ENCODE data around the gene TRAPPC8. TPM values are rescaled to one million over a fixed set of nuclear protein-coding genes. Genes with fewer than 3 reads are reported as not detected.
A peak's percentile ranks its signal among the peaks of the same experiment; 100 is the strongest.
"Not testable (repeated sequence)": the region's sequence is repeated elsewhere in the genome, so short reads cannot be mapped to it uniquely, and the experiment has no call there.

The TRAPPC8 gene
- total RNA-seq, 2 experiments from 2014 or later = 40.1 to 42.7 TPM

DNA sequence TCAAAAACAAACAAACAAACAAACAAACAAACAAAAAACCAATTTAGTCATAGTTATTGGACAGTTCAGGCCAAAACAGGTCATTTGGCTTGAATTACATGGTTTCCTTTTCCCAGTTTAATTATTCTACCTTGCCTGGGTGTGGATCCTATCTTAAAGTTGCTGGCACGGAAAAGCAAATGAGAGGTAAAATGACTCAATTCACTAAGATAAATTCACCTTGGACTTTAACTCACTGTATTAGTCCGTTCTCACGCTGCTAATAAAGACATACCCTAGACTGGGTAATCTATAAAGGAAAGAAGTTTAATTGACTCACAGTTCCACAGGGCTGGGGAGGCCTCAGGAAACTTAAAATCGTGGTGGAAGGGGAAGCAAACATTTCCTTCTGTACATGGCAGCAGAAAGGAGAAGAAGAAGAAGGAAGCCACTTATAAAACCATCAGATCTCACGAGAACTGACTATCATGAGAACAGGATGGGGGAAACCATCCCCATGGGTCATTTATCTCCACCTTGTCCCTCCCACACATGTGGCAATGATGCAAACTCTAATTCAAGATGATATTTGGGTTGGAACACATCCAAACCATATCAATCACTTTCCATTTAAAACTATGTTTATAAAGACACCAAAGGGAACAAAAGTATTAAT lies 22.5 kb upstream of the TRAPPC8 start:
- Mint-ChIP-seq H3K27me3 (peaks cover 2% of the 10 kb centered on the region), H3K4me3 (no peak overlapping the region), H3K36me3 (ENCODE audit: low read depth) (no peaks in the 10 kb centered on the region), H3K27ac (no peak overlapping the region), H3K9me3 (no peaks in the 10 kb centered on the region), H3K4me1 (no peaks in the 10 kb centered on the region)
- ChIA-PET POLR2A (no interaction called here), CTCF (no interaction called here)
- DNase-seq = no peak

- Mint-ChIP-seq H3K36me3 (ENCODE audit: low read depth) (no peaks in the 10 kb centered on the region), H3K9me3 (no peaks in the 10 kb centered on the region), H3K27ac (no peak overlapping the region), H3K27me3 (no peaks in the 10 kb centered on the region), H3K4me1 (peaks cover 1% of the 10 kb centered on the region), H3K4me3 (no peak overlapping the region)
- no peak for DNase-seq
- CTCF ChIA-PET = interaction anchor here (1.2 to 1.3 kb wide), 2 partner anchors 85 to 235 kb away, joined by 3 to 4 read pairs; no protein-coding TSS in a partner anchor
- POLR2A ChIA-PET = no interaction called here
These were observed 14.8 kb upstream of the TRAPPC8 start for GRCh38 chr18:31957728-31958127.

DNA sequence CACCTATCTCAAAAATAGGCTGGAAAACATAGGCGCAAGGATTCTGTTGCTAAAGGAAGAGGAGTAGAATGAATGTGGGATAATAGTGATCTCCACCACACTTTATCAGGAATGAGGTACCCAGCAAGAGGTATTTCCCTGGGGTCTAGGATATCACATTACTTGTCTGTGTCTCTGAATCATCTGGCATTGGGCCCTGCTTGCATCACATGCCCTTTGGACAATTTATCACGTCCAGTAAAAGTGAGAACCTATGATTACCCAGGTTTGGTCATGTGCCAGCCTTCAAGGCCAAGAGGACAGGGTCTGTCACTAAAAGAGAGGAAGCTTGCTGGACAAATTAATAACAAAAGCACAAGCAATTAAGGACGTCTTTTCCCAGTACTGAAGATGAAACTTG lies 11.4 kb upstream of the TRAPPC8 start:
- Mint-ChIP-seq H3K4me3 (no peak overlapping the region), H3K36me3 (ENCODE audit: low read depth) (no peaks in the 10 kb centered on the region), H3K4me1 (peaks cover 1% of the 10 kb centered on the region), H3K27me3 (peaks cover 3% of the 10 kb centered on the region), H3K27ac (no peak overlapping the region), H3K9me3 (no peaks in the 10 kb centered on the region)
- ChIA-PET POLR2A (interaction anchor here (1.8 kb wide), 1 partner anchor 11 kb away, joined by 6 read pairs; the partner anchor contains the start of gene TRAPPC8), CTCF (interaction anchor here (0.6 to 1.1 kb wide), 2 partner anchors 23 to 73 kb away, joined by 3 to 5 read pairs; no protein-coding TSS in a partner anchor)
- no peak for DNase-seq

DNA sequence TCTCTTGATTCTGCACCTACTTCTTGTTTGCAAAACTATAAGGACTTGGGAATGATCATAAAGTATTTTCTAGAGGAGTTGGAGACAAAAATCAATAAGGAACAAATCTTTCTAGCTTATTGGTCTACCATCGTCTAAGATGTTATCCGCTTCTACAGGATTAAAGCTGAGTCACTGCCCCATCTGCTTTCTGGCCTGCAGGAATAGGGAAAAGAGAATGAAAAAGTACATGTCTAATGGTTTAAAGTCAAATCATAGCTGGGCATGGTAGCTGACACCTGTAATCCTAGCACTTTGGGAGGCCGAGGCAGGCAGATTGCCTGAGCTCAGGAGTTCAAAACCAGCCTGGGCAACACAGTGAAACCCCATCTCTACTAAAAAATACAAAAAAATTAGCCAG lies 10.8 kb upstream of the TRAPPC8 start:
- H3K4me3 Mint-ChIP-seq; H3K9me3 Mint-ChIP-seq; H3K27me3 Mint-ChIP-seq; DNase-seq; H3K4me1 Mint-ChIP-seq; H3K36me3 Mint-ChIP-seq (ENCODE audit: low read depth); H3K27ac Mint-ChIP-seq; POLR2A ChIA-PET: not testable (repeated sequence)
- CTCF ChIA-PET = interaction anchor here (1.1 kb wide), 1 partner anchor 24 kb away, joined by 3 read pairs; no protein-coding TSS in a partner anchor

- no peaks in the 10 kb centered on the region for H3K36me3 Mint-ChIP-seq (ENCODE audit: low read depth)
- H3K4me3 Mint-ChIP-seq = no peak overlapping the region
- peaks cover 3% of the 10 kb centered on the region for H3K27me3 Mint-ChIP-seq
- no peak for DNase-seq
- no peaks in the 10 kb centered on the region for H3K9me3 Mint-ChIP-seq
- no peak overlapping the region for H3K27ac Mint-ChIP-seq
- POLR2A ChIA-PET = interaction anchor here (1.4 kb wide), 1 partner anchor 9 kb away, joined by 3 read pairs; the partner anchor contains the start of gene TRAPPC8
- CTCF ChIA-PET = interaction anchor here (1.2 kb wide), 1 partner anchor 9 kb away, joined by 5 read pairs; the partner anchor contains the start of gene TRAPPC8
- H3K4me1 Mint-ChIP-seq = peaks cover 1% of the 10 kb centered on the region
These were observed 9.3 kb upstream of the TRAPPC8 start for GRCh38 chr18:31952223-31952622.

DNA sequence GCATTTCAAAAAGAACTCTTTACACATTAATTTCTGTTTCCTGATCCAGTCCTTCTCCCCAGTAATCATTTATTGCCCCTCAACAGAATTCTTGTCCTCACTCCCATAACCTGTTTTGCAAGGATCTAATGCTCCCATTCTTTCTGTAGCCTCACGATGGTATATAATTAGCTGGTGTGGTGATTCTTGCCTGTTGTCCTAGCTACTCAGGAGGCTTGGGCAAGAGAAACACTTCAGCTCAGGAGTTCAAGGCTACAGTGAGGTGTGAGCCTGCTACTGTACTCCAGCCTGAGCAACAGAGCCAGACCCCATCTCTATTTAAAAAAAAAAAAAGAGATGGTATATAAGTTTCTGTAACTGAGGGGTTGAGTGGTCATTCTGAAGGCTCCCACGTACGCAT lies 7.7 kb upstream of the TRAPPC8 start:
- H3K27ac Mint-ChIP-seq = no peak overlapping the region
- peaks cover 2% of the 10 kb centered on the region for H3K4me1 Mint-ChIP-seq
- DNase-seq = no peak
- H3K36me3 Mint-ChIP-seq (ENCODE audit: low read depth) = no peaks in the 10 kb centered on the region
- peaks cover 3% of the 10 kb centered on the region for H3K27me3 Mint-ChIP-seq
- no peaks in the 10 kb centered on the region for H3K9me3 Mint-ChIP-seq
- H3K4me3 Mint-ChIP-seq = no peak overlapping the region
- POLR2A ChIA-PET = interaction anchor here (1.3 kb wide), 1 partner anchor 9 kb away, joined by 4 read pairs; no protein-coding TSS in a partner anchor
- CTCF ChIA-PET = no interaction called here

DNA sequence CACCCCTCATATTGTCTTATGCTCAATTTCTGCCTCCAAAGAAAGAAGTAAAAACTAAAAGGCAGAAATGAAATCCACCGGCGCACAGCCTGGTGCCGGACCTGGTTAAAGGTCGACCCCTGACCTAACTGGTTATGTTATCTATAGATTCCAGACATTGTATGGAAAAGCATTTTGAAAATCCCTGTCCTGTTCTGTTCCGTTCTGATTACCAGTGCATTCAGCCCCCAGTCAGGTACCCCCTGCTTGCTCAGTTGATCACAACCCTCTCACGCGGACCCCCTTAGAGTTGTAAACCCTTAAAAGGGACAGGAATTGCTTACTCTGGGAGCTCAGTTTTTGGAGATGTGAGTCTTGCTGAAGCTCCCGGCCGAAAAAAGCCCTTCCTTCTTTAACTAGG lies 5.4 kb upstream of the TRAPPC8 start:
- H3K27ac Mint-ChIP-seq; H3K4me3 Mint-ChIP-seq; CTCF ChIA-PET; POLR2A ChIA-PET; DNase-seq; H3K27me3 Mint-ChIP-seq; H3K9me3 Mint-ChIP-seq; H3K36me3 Mint-ChIP-seq (ENCODE audit: low read depth): not testable (repeated sequence)
- H3K4me1 Mint-ChIP-seq = peaks cover 23% of the 10 kb centered on the region

- H3K27ac Mint-ChIP-seq = no peak overlapping the region
- H3K36me3 Mint-ChIP-seq (ENCODE audit: low read depth) = peaks cover 2% of the 10 kb centered on the region
- no peak for DNase-seq
- peaks cover 30% of the 10 kb centered on the region for H3K4me1 Mint-ChIP-seq
- POLR2A ChIA-PET = no interaction called here
- no peak overlapping the region for H3K4me3 Mint-ChIP-seq
- peaks cover 3% of the 10 kb centered on the region for H3K27me3 Mint-ChIP-seq
- CTCF ChIA-PET = no interaction called here
- H3K9me3 Mint-ChIP-seq = no peaks in the 10 kb centered on the region
These were observed 3.5 kb upstream of the TRAPPC8 start for GRCh38 chr18:31946305-31947046.

DNA sequence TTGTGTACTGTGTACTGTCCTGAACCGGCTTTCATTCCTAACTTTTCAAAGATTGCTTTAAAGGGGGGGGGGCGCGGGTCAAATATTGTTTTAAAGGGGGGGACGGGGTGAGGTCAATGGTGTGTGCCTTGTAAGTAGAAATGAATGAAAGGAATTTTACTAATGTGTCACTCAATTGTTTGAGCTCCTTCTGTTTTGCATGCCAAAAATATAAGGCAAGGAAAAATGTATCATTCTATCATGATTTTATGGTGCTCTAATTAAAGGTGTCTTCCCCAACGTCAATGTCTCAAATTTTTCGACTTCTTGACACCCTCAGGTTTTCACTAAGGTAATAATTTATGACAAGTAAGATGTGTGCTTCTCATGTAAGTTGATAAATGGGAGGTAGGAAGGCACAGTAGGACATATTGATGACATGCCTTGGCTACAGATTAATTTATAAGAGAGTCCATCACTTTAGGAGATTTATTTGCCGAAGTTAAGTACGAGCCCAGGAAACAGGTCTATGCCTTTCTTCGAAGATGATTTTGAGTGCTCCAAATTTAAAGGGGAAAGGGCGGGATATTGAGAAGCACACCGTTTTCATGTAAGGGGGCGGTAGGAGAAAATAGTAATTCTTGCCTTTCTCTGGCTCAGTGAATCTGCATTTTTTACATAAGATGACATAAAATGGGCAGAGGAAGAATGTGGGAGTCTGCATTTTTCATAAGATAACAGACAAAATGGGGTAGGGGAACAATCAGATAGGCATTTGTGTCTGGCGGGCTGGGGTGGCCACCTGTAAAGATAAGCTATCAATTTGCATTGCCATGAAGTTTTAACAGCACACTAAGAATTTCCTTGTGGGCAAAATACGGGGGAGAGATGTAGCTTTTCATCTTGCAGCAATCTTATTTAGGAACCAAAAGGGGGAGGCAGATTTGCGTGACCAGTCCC lies 1.2 kb upstream of the TRAPPC8 start:
- Mint-ChIP-seq H3K36me3 (ENCODE audit: low read depth) (peaks cover 14% of the 10 kb centered on the region), H3K4me3 (peak overlapping the region; percentile 100), H3K27me3 (no peaks in the 10 kb centered on the region), H3K9me3 (no peaks in the 10 kb centered on the region), H3K4me1 (peaks cover 45% of the 10 kb centered on the region), H3K27ac (peak overlapping the region; percentile 89)
- ChIA-PET POLR2A (interaction anchor here (0.9 to 4.0 kb wide), 12 partner anchors 11 to 148 kb away, joined by 3 to 132 read pairs (median 8); partner anchors contain the start of genes RNF125 and RNF138), CTCF (interaction anchor here (0.9 to 4.5 kb wide), 12 partner anchors 7 to 152 kb away, joined by 3 to 56 read pairs (median 6); partner anchors contain the start of gene RNF125)
- DNase-seq = no peak

GRCh38 chr18:31942291-31942998 lies 483 bp downstream of the TRAPPC8 start:
- CTCF ChIA-PET = interaction anchor here (0.5 to 4.5 kb wide), 21 partner anchors 9 to 387 kb away, joined by 3 to 56 read pairs (median 4); partner anchors contain the start of gene RNF125
- H3K36me3 Mint-ChIP-seq (ENCODE audit: low read depth) = peaks cover 18% of the 10 kb centered on the region
- H3K9me3 Mint-ChIP-seq = no peaks in the 10 kb centered on the region
- POLR2A ChIA-PET = interaction anchor here (0.6 to 4.0 kb wide), 24 partner anchors 8 to 198 kb away, joined by 3 to 132 read pairs (median 4); partner anchors contain the start of genes RNF125 and RNF138
- H3K27me3 Mint-ChIP-seq = no peaks in the 10 kb centered on the region
- peak overlapping the region; percentile 98 for H3K27ac Mint-ChIP-seq
- peaks cover 51% of the 10 kb centered on the region for H3K4me1 Mint-ChIP-seq
- peak overlapping the region; percentile 100 for H3K4me3 Mint-ChIP-seq
- no peak for DNase-seq

GRCh38 chr18:31941010-31941809 lies 1.7 kb downstream of the TRAPPC8 start:
- CTCF ChIA-PET = interaction anchor here (1.0 to 4.5 kb wide), 8 partner anchors 15 to 386 kb away, joined by 3 to 56 read pairs (median 6); partner anchors contain the start of gene RNF125

More at GRCh38 chr18:31941010-31941809, 1.7 kb downstream of the TRAPPC8 start:
- no peaks in the 10 kb centered on the region for H3K27me3 Mint-ChIP-seq
- peaks cover 18% of the 10 kb centered on the region for H3K36me3 Mint-ChIP-seq (ENCODE audit: low read depth)
- DNase-seq = no peak
- H3K9me3 Mint-ChIP-seq = no peaks in the 10 kb centered on the region
- POLR2A ChIA-PET = interaction anchor here (1.1 to 4.0 kb wide), 10 partner anchors 9 to 199 kb away, joined by 3 to 132 read pairs (median 5); partner anchors contain the start of genes RNF125 and RNF138
- peaks cover 51% of the 10 kb centered on the region for H3K4me1 Mint-ChIP-seq
- peak overlapping the region; percentile 100 for H3K4me3 Mint-ChIP-seq
- H3K27ac Mint-ChIP-seq = peak overlapping the region; percentile 52
